GM12878 (cell line): ENCODE results near the gene FUBP3. TPM values are rescaled to one million over a fixed set of nuclear protein-coding genes. Genes with fewer than 3 reads are reported as not detected.

Source experiments
- ATF2 ChIP-seq: IDR thresholded peaks from 2 replicates; pipeline ENCODE4 v1.6.1; 2012; ENCODE audit warnings: low read length, inconsistent platforms
- CHD1 ChIP-seq: IDR thresholded peaks from 2 replicates; pipeline ENCODE4 v1.6.1; 2012; ENCODE audit warnings: low read depth, low read length, improper control_type of control experiment
- ETV6 ChIP-seq, 2 experiments: fragments of 450-650 bp in 1 of 2; IDR thresholded peaks in 1 of 2; conservative IDR thresholded peaks in 1 of 2; 2 replicates each; pipeline ENCODE4 v1.6.1; 2014; ENCODE audit warnings: antibody characterized with exemption in 1 of 2, borderline replicate concordance in 1 of 2, low read depth in 1 of 2, mild to moderate bottlenecking in 1 of 2, moderate library complexity in 1 of 2
- FOS ChIP-seq: IDR thresholded peaks from 3 replicates; pipeline ENCODE4 v1.6.1; 2011; ENCODE audit warnings: borderline replicate concordance; ENCODE audit not compliant: insufficient read length; ENCODE audit errors: extremely low read depth
- HDAC2 ChIP-seq: fragments of 200-600 bp; sonication (generic); IDR thresholded peaks from 2 replicates; pipeline ENCODE4 v1.6.1; 2017
- NFYB ChIP-seq: IDR thresholded peaks from 2 replicates; pipeline ENCODE4 v1.6.1; 2011; ENCODE audit warnings: low read depth, mild to moderate bottlenecking, low read length, improper control_type of control experiment, moderate library complexity; ENCODE audit not compliant: insufficient read depth
- POLR2A ChIP-seq: IDR thresholded peaks from 2 replicates; pipeline ENCODE4 v1.6.1; 2011; ENCODE audit warnings: low read depth, mild to moderate bottlenecking, low read length
- RELA ChIP-seq: fragments of 450-650 bp; IDR thresholded peaks from 2 replicates; pipeline ENCODE4 v1.8.0; 2014; ENCODE audit warnings: borderline replicate concordance; ENCODE audit not compliant: partially characterized antibody
- STAT3 ChIP-seq: IDR thresholded peaks from 2 replicates; pipeline ENCODE4 v1.6.1; 2011; ENCODE audit warnings: low read depth, low read length, improper control_type of control experiment
- TAF1 ChIP-seq: IDR thresholded peaks from 2 replicates; pipeline ENCODE4 v1.6.1; 2011; ENCODE audit warnings: mild to moderate bottlenecking, low read depth, low read length, borderline replicate concordance
- TBL1XR1 ChIP-seq: IDR thresholded peaks from 2 replicates; pipeline ENCODE4 v1.6.1; 2012; ENCODE audit warnings: low read depth, low read length, improper control_type of control experiment
- ZBTB4 ChIP-seq: fragments of 450-650 bp; formaldehyde crosslinking; IDR thresholded peaks from 2 replicates; pipeline ENCODE4 v1.4.0; 2022; ENCODE audit warnings: mild to moderate bottlenecking, moderate library complexity
- ZNF217 ChIP-seq: fragments of 450-650 bp; IDR thresholded peaks from 2 replicates; pipeline ENCODE4 v1.6.1; 2017; ENCODE audit warnings: antibody characterized with exemption, mild to moderate bottlenecking
- ZNF24 ChIP-seq: fragments of 450-650 bp; IDR thresholded peaks from 2 replicates; pipeline ENCODE4 v1.6.1; 2017; ENCODE audit warnings: antibody characterized with exemption, mild to moderate bottlenecking
- polyA plus RNA-seq, 11 experiments: library from polyadenylated mRNA; depleted of rRNA in 4 of 11; unstranded in 6 of 11; stranded (reverse) in 5 of 11; fragments of >200 nt; fragmentation: Nextera tagmentation in 4 of 11; fragmentation: Illumina TruSeq in 1 of 11; extraction: Ambion mirVana in 4 of 11; extraction: Trizol in 1 of 11; gene quantifications; 1 replicate in 1 of 11; 2 replicates in 10 of 11; pipeline versions ENCODE4 v1.2.1 to v1.2.3, GENCODE V29; 2011 to 2016; ENCODE audit warnings: inconsistent platforms in 2 of 11, missing spikeins in 2 of 11, low read depth in 1 of 11
- total RNA-seq, 4 experiments: library from RNA; depleted of rRNA in 3 of 4; stranded (reverse); fragments of >200 nt in 3 of 4; fragmentation: Illumina TruSeq in 1 of 4; extraction: Trizol in 1 of 4; gene quantifications; 2 replicates each; pipeline versions ENCODE4 v1.2.1 to v1.2.3, GENCODE V29; 2013 to 2021

Gene FUBP3
- total and polyA plus RNA-seq, 10 of the 15 experiments (the other 5 are each of a cell fraction or from before 2014, with no cell fraction given): 2.4 to 49.4 (median 37.2) TPM

GRCh38 chr9:130587921-130588320, 8.5 kb downstream of the FUBP3 start (continued):
- TF ChIP-seq NFYB (no peak), ATF2 (no peak), ZNF24 (no peak), ZBTB4 (CRISPR knock-in tag) (no peak), POLR2A (no peak), CHD1 (no peak), STAT3 (no peak), ETV6 (conservative IDR thresholded peaks at IDR 0.05 in 1 of 2, IDR thresholded peaks at IDR 0.05 in 1 of 2; ENCODE audit: borderline replicate concordance in 1 of 2, low read depth in 1 of 2) (no peak), FOS (no peak), TBL1XR1 (no peak), RELA (no peak), TAF1 (no peak), HDAC2 (no peak), ZNF217 (no peak)
